HG02610 (cell line): Measurements from ENCODE around the gene CD300A.

Source experiments
- ATAC-seq: cut with Tn5 transposase; IDR thresholded peaks from one replicate; pipeline ENCODE4 v1.9.1; 2021; ENCODE audit warnings: mild to moderate bottlenecking, moderate library complexity; ENCODE audit not compliant: unreplicated experiment

Gene CD300A

GRCh38 chr17:74466111-74466827 is at the start of gene CD300A:
Gene CD300A (plus strand): TSS chr17:74466634. CDS start chr17:74466704, 70 bp downstream.
- ATAC-seq, result no peak

- peak; percentile 86 for ATAC-seq
Measured at GRCh38 chr17:74417178-74418045, 49.0 kb upstream of the CD300A start.

GRCh38 chr17:74419928-74420411 is 46.5 kb upstream of the CD300A start:
- ATAC-seq, result no peak

GRCh38 chr17:74424117-74424516 is 42.3 kb upstream of the CD300A start:
- ATAC-seq, result no peak

- no peak for ATAC-seq
Measured at GRCh38 chr17:74424657-74425056, 41.8 kb upstream of the CD300A start.

GRCh38 chr17:74426551-74427047 is 39.8 kb upstream of the CD300A start:
- no peak for ATAC-seq

- ATAC-seq, result no peak
Measured at GRCh38 chr17:74427048-74427762, 39.2 kb upstream of the CD300A start.

GRCh38 chr17:74427763-74428153 is 38.7 kb upstream of the CD300A start:
- ATAC-seq, result no peak

- ATAC-seq, result peak; percentile 41
Measured at GRCh38 chr17:74429604-74430384, 36.6 kb upstream of the CD300A start.

- ATAC-seq, result no peak
Measured at GRCh38 chr17:74430385-74430705, 36.1 kb upstream of the CD300A start.

- peak; percentile 52 for ATAC-seq
Measured at GRCh38 chr17:74430706-74431567, 35.5 kb upstream of the CD300A start.

- no peak for ATAC-seq
Measured at GRCh38 chr17:74431568-74432423, 34.6 kb upstream of the CD300A start, which contains the start of gene GPRC5C. Gene GPRC5C (plus strand): TSS chr17:74432088. CDS start chr17:74439777, 7,689 bp downstream.

GRCh38 chr17:74432424-74432690 is 34.1 kb upstream of the CD300A start:
- ATAC-seq, result no peak

GRCh38 chr17:74432766-74433391 is 33.6 kb upstream of the CD300A start:
- no peak for ATAC-seq

- ATAC-seq, result no peak
Measured at GRCh38 chr17:74433421-74434121, 32.9 kb upstream of the CD300A start.

- ATAC-seq, result no peak
Measured at GRCh38 chr17:74435775-74436359, 30.6 kb upstream of the CD300A start.

- ATAC-seq, result no peak
Measured at GRCh38 chr17:74437702-74438101, 28.7 kb upstream of the CD300A start.
